Endodermal cell (in vitro differentiated cells): ENCODE measurements around the gene TBC1D4. TPM values are rescaled to one million over a fixed set of nuclear protein-coding genes. Genes with fewer than 3 reads are reported as not detected.

ENCODE experiments used
- DNase-seq: peaks from one replicate; pipeline ENCODE4 v3.0.0-alpha.2; 2017
- H3K27ac ChIP-seq: 2 replicates; pipeline ENCODE4 v1.5.1; 2013; ENCODE audit warnings: mild to moderate bottlenecking, low read depth, low read length, moderate library complexity
- H3K27me3 ChIP-seq: 2 replicates; pipeline ENCODE4 v1.6.1; 2013; ENCODE audit warnings: mild to moderate bottlenecking, low read length, moderate library complexity; ENCODE audit not compliant: insufficient read depth, control insufficient read depth, poor library complexity, severe bottlenecking
- H3K36me3 ChIP-seq: 2 replicates; pipeline ENCODE4 v1.7.0; 2013; ENCODE audit warnings: mild to moderate bottlenecking, low read length, moderate library complexity; ENCODE audit not compliant: control insufficient read depth, insufficient read depth
- H3K4me1 ChIP-seq: one replicate; pipeline ENCODE4 v1.7.0; 2013; ENCODE audit warnings: low read length; ENCODE audit not compliant: control insufficient read depth, insufficient read depth
- H3K4me3 ChIP-seq: 2 replicates; pipeline ENCODE4 v1.5.1; 2013; ENCODE audit warnings: mild to moderate bottlenecking, low read length, moderate library complexity
- H3K9ac ChIP-seq: 2 replicates; pipeline ENCODE4 v1.6.1; 2013; ENCODE audit warnings: mild to moderate bottlenecking, low read length, moderate library complexity; ENCODE audit not compliant: poor library complexity, severe bottlenecking; ENCODE audit errors: extremely low read depth
- H3K9me3 ChIP-seq: 2 replicates; pipeline ENCODE4 v1.6.1; 2013; ENCODE audit warnings: mild to moderate bottlenecking, low read length, moderate library complexity; ENCODE audit not compliant: control insufficient read depth
- H3K27ac Mint-ChIP-seq: 2 replicates; pipeline ENCODE4 v1.8.0; 2020; ENCODE audit warnings: mixed read lengths
- H3K27me3 Mint-ChIP-seq: 2 replicates; pipeline ENCODE4 v1.8.0; 2021; ENCODE audit warnings: mild to moderate bottlenecking, mixed read lengths; ENCODE audit not compliant: insufficient read depth
- H3K36me3 Mint-ChIP-seq: 2 replicates; pipeline ENCODE4 v1.8.0; 2020; ENCODE audit warnings: low read depth, mixed read lengths
- H3K4me1 Mint-ChIP-seq: 2 replicates; pipeline ENCODE4 v1.8.0; 2020; ENCODE audit warnings: mixed read lengths
- H3K4me3 Mint-ChIP-seq: 2 replicates; pipeline ENCODE4 v1.8.0; 2020; ENCODE audit warnings: mild to moderate bottlenecking, moderate library complexity, mixed read lengths
- H3K9me3 Mint-ChIP-seq: 2 replicates; pipeline ENCODE4 v1.8.0; 2020; ENCODE audit warnings: mild to moderate bottlenecking, mixed read lengths
- WGBS, 2 experiments: methylation state at CpG; one replicate each; pipeline versions ENCODE4 v1.1.5 to v1.1.7; 2013; ENCODE audit warnings: missing lambda C conversion rate in 2 of 2, mixed read lengths in 1 of 2; ENCODE audit not compliant: insufficient coverage in 1 of 2, insufficient read length in 1 of 2; 5-methylcytosine and 5-hydroxymethylcytosine counted together
- total RNA-seq, 2 donors: library from RNA; stranded (reverse); fragmentation: NEBNext Ultra II Directional in 1 of 2; extraction: Animal tissue kit (Norgen Biotek cat#: 25700) in 1 of 2; gene quantifications; 2 replicates in 1 of 2; 3 replicates in 1 of 2; pipeline ENCODE4 v1.2.1, GENCODE V29; 2021
- TF ChIP-seq, protein P1 (sequence below): fragments of 200-600 bp; sonication (generic); conservative IDR thresholded peaks from 2 replicates; pipeline ENCODE4 v1.5.0; 2021; ENCODE audit warnings: antibody characterized with exemption, mild to moderate bottlenecking

TBC1D4 gene
- total RNA-seq, 2 donors from 2014 or later: 3.2 to 4.7 TPM

DNA sequence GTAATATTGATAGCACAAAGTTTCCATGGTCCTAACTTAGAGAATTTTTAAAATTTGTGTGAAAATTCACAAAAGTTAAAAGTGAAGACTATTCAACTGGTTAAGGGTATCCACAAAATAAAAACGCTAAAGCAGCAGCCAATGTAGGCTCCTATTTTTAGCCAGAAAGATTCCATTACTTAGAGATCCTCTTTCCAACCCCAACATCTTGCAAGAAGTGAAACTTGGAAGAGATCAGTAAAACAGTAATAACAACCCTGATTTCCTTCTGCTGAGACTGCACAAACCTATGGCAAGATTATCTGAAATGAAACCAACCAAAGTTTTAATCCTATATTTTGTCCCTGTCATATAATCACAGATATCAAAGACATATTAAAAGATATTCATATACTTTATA is 8.5 kb downstream of the TBC1D4 start:
- Histone ChIP-seq H3K27ac (no peak overlapping the region), H3K9me3 (no peaks in the 10 kb centered on the region), H3K4me1 (no peaks in the 10 kb centered on the region), H3K27me3 (peaks cover 49% of the 10 kb centered on the region), H3K9ac (no peak overlapping the region), H3K36me3 (no peaks in the 10 kb centered on the region), H3K4me3 (no peak overlapping the region)
- no peak for DNase-seq
- H3K27ac Mint-ChIP-seq: no peak overlapping the region
- WGBS, 2 experiments: 95 to 100% methylated on average over 1 of the region's 1 CpG
- no peak overlapping the region for H3K4me3 Mint-ChIP-seq
- TF ChIP-seq, protein P1, sequence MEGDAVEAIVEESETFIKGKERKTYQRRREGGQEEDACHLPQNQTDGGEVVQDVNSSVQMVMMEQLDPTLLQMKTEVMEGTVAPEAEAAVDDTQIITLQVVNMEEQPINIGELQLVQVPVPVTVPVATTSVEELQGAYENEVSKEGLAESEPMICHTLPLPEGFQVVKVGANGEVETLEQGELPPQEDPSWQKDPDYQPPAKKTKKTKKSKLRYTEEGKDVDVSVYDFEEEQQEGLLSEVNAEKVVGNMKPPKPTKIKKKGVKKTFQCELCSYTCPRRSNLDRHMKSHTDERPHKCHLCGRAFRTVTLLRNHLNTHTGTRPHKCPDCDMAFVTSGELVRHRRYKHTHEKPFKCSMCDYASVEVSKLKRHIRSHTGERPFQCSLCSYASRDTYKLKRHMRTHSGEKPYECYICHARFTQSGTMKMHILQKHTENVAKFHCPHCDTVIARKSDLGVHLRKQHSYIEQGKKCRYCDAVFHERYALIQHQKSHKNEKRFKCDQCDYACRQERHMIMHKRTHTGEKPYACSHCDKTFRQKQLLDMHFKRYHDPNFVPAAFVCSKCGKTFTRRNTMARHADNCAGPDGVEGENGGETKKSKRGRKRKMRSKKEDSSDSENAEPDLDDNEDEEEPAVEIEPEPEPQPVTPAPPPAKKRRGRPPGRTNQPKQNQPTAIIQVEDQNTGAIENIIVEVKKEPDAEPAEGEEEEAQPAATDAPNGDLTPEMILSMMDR: no peak
- no peaks in the 10 kb centered on the region for H3K36me3 Mint-ChIP-seq
- H3K27me3 Mint-ChIP-seq: peaks cover 27% of the 10 kb centered on the region
- H3K9me3 Mint-ChIP-seq: no peaks in the 10 kb centered on the region
- H3K4me1 Mint-ChIP-seq: peaks cover 3% of the 10 kb centered on the region

DNA sequence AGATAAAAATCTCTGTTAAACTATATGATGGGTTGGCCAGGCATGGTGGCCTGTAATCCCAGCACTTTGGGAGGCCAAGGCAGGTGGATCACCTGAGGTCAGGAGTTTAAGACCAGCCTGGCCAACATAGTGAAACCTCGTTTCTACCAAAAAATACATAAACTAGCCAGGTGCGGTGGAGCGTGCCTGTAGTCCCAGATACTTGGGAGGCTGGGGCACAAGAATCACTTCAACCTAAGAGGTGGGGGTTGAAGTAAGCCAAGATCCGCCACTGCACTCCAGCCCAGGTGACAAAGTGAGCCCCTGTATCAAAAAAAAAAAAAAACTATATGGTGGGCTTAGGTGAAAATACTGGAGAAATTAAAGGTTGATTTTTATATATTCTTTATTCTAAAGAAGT is 11.3 kb downstream of the TBC1D4 start:
- H3K36me3 ChIP-seq: no peaks in the 10 kb centered on the region
- H3K9ac ChIP-seq: no peak overlapping the region
- 90% methylated on average over 4 of the region's 4 CpGs; no CpG with 5 or more reads in 1 of the 2 experiments for WGBS, 2 experiments
- peaks cover 7% of the 10 kb centered on the region for H3K9me3 Mint-ChIP-seq
- H3K4me3 ChIP-seq: no peak overlapping the region
- DNase-seq: no peak
- TF ChIP-seq, protein P1: no peak
- H3K36me3 Mint-ChIP-seq: peaks cover 3% of the 10 kb centered on the region
- H3K4me3 Mint-ChIP-seq: no peak overlapping the region
- no peak overlapping the region for H3K27ac ChIP-seq
- H3K4me1 Mint-ChIP-seq: no peaks in the 10 kb centered on the region
- no peak overlapping the region for H3K27ac Mint-ChIP-seq
- H3K9me3 ChIP-seq: peaks cover 6% of the 10 kb centered on the region
- H3K27me3 ChIP-seq: peaks cover 36% of the 10 kb centered on the region
- H3K27me3 Mint-ChIP-seq: peaks cover 14% of the 10 kb centered on the region
- no peaks in the 10 kb centered on the region for H3K4me1 ChIP-seq

GRCh38 chr13:75469047-75469446 is 12.9 kb downstream of the TBC1D4 start:
- Histone ChIP-seq H3K9ac (no peak overlapping the region), H3K27me3 (peaks cover 32% of the 10 kb centered on the region), H3K4me3 (no peak overlapping the region), H3K27ac (no peak overlapping the region), H3K4me1 (no peaks in the 10 kb centered on the region), H3K9me3 (peaks cover 22% of the 10 kb centered on the region), H3K36me3 (no peaks in the 10 kb centered on the region)
- DNase-seq: no peak
- H3K27me3 Mint-ChIP-seq: peaks cover 29% of the 10 kb centered on the region
- no peaks in the 10 kb centered on the region for H3K4me1 Mint-ChIP-seq
- TF ChIP-seq, protein P1: no peak
- H3K36me3 Mint-ChIP-seq: peaks cover 16% of the 10 kb centered on the region
- H3K27ac Mint-ChIP-seq: no peak overlapping the region
- 91 to 93% methylated on average over 7 of the region's 7 CpGs for WGBS, 2 experiments
- H3K9me3 Mint-ChIP-seq: peaks cover 23% of the 10 kb centered on the region
- no peak overlapping the region for H3K4me3 Mint-ChIP-seq
